GM12892 (cell line): ENCODE measurements around the gene SSC4D.

Experiments
- DNase-seq: peaks from one replicate; pipeline ENCODE4 v3.0.0; 2011; ENCODE audit not compliant: insufficient read length
- FAIRE-seq: peaks from 2 replicates; lab custom pipeline; 2011; peaks lifted over from hg19 to GRCh38; lab: Jason Lieb, UNC
- POLR2A ChIP-seq: IDR thresholded peaks from 2 replicates; pipeline ENCODE4 v1.6.1; 2011; ENCODE audit warnings: low read depth, low read length, control low read depth
- POLR2AphosphoS5 ChIP-seq: IDR thresholded peaks from 2 replicates; pipeline ENCODE4 v1.6.1; 2011; ENCODE audit warnings: low read depth, low read length, control low read depth
- TAF1 ChIP-seq: IDR thresholded peaks from 2 replicates; pipeline ENCODE4 v1.6.1; 2011; ENCODE audit warnings: low read depth, mild to moderate bottlenecking, control low read depth, low read length, borderline replicate concordance

Gene SSC4D

GRCh38 chr7:76354516-76354915, 55.0 kb downstream of the SSC4D start:
- 0 out of 2 replicates have a peak, but pooled peaks have one; percentile 22 for TF ChIP-seq POLR2AphosphoS5
- TF ChIP-seq POLR2A, result no peak; the same call in 1 of the 2 replicates
- TF ChIP-seq TAF1, result no peak
- FAIRE-seq (no peak), DNase-seq (no peak)

- no peak for DNase-seq
- TF ChIP-seq TAF1 (no peak), POLR2A (no peak), POLR2AphosphoS5 (no peak)
- FAIRE-seq, result no peak
Measured at GRCh38 chr7:76353744-76354143, 55.8 kb downstream of the SSC4D start.

GRCh38 chr7:76352193-76352592, 57.3 kb downstream of the SSC4D start:
- DNase-seq (no peak), FAIRE-seq (no peak)
- TF ChIP-seq POLR2AphosphoS5 (0 out of 2 replicates have a peak, but pooled peaks have one; percentile 32), POLR2A (no peak; the same call in 1 of the 2 replicates)

GRCh38 chr7:76351372-76351771, 58.1 kb downstream of the SSC4D start:
- TF ChIP-seq POLR2A (peak; percentile 38; the same call in 1 of the 2 replicates), TAF1 (no peak), POLR2AphosphoS5 (peak; percentile 25; the same call in 1 of the 2 replicates)
- FAIRE-seq (no peak), DNase-seq (no peak)

- DNase-seq, result no peak
Measured at GRCh38 chr7:76349313-76349885, 60.1 kb downstream of the SSC4D start.

GRCh38 chr7:76347710-76348109, 61.8 kb downstream of the SSC4D start:
- TF ChIP-seq TAF1 (no peak), POLR2AphosphoS5 (no peak), POLR2A (no peak)
- FAIRE-seq, result no peak
- no peak for DNase-seq

More at GRCh38 chr7:76349313-76349885, 60.1 kb downstream of the SSC4D start:
- TF ChIP-seq POLR2A, result no peak
- TF ChIP-seq TAF1, result no peak
- no peak for TF ChIP-seq POLR2AphosphoS5
- FAIRE-seq, result no peak

GRCh38 chr7:76346778-76347177, 62.7 kb downstream of the SSC4D start:
- TF ChIP-seq TAF1 (no peak), POLR2A (no peak; the same call in 1 of the 2 replicates), POLR2AphosphoS5 (0 out of 2 replicates have a peak, but pooled peaks have one; percentile 33)
- no peak for DNase-seq
- FAIRE-seq, result no peak

- DNase-seq (no peak), FAIRE-seq (no peak)
- no peak; the same call in 1 of the 2 replicates for TF ChIP-seq POLR2A
- TF ChIP-seq POLR2AphosphoS5, result peak; percentile 37; the same call in 1 of the 2 replicates
Measured at GRCh38 chr7:76346097-76346496, 63.4 kb downstream of the SSC4D start.

- TF ChIP-seq TAF1 (no peak), POLR2AphosphoS5 (no peak), POLR2A (no peak)
- DNase-seq, result no peak
- no peak for FAIRE-seq
Measured at GRCh38 chr7:76343931-76344321, 65.6 kb downstream of the SSC4D start.

GRCh38 chr7:76343294-76343930, 66.1 kb downstream of the SSC4D start:
- DNase-seq, result no peak

GRCh38 chr7:76342222-76342621, 67.3 kb downstream of the SSC4D start:
- no peak for DNase-seq
- no peak for FAIRE-seq
- TF ChIP-seq POLR2A (no peak), POLR2AphosphoS5 (peak; percentile 55; the same call in 1 of the 2 replicates), TAF1 (no peak)

More at GRCh38 chr7:76343294-76343930, 66.1 kb downstream of the SSC4D start:
- FAIRE-seq, result no peak
- TF ChIP-seq POLR2AphosphoS5 (no peak; the same call in 1 of the 2 replicates), TAF1 (no peak), POLR2A (no peak)

- FAIRE-seq, result no peak
- no peak for DNase-seq
- TF ChIP-seq POLR2A (no peak), TAF1 (no peak), POLR2AphosphoS5 (no peak)
Measured at GRCh38 chr7:76340617-76341131, 68.8 kb downstream of the SSC4D start.
